Progenitor cell of endocrine pancreas (in vitro differentiated cells): Measurements from ENCODE around the gene TFAP2B. TPM values are rescaled to one million over a fixed set of nuclear protein-coding genes. Genes with fewer than 3 reads are reported as not detected.

Experiments
- DNase-seq: peaks from one replicate; pipeline ENCODE4 v3.0.0; 2021; ENCODE audit warnings: low spot score; ENCODE audit not compliant: unreplicated experiment
- H3K27ac Mint-ChIP-seq: 2 replicates; pipeline ENCODE4 v1.8.0; 2021; ENCODE audit warnings: mild to moderate bottlenecking, moderate library complexity, mixed read lengths
- H3K27me3 Mint-ChIP-seq: 2 replicates; pipeline ENCODE4 v1.8.0; 2021; ENCODE audit warnings: mixed read lengths
- H3K36me3 Mint-ChIP-seq: 2 replicates; pipeline ENCODE4 v1.8.0; 2022; ENCODE audit warnings: mixed read lengths; ENCODE audit not compliant: insufficient read depth
- H3K4me1 Mint-ChIP-seq: 2 replicates; pipeline ENCODE4 v1.8.0; 2021; ENCODE audit warnings: low read depth, mixed read lengths
- H3K4me3 Mint-ChIP-seq: 2 replicates; pipeline ENCODE4 v1.8.0; 2021; ENCODE audit warnings: low read depth, mild to moderate bottlenecking, moderate library complexity, mixed read lengths
- H3K9me3 Mint-ChIP-seq: 2 replicates; pipeline ENCODE4 v1.8.0; 2021; ENCODE audit warnings: low read depth, mixed read lengths
- CTCF ChIP-seq: fragments of 200-600 bp; sonication (generic); IDR thresholded peaks from one replicate; pipeline ENCODE4 v1.5.0; 2021; ENCODE audit warnings: antibody characterized with exemption, mild to moderate bottlenecking; ENCODE audit not compliant: unreplicated experiment
- total RNA-seq: library from RNA; stranded (reverse); gene quantifications from 2 replicates; pipeline ENCODE4 v1.2.1, GENCODE V29; 2021

TFAP2B gene
- total RNA-seq, 1 donor from 2014 or later: 0.74 TPM

DNA sequence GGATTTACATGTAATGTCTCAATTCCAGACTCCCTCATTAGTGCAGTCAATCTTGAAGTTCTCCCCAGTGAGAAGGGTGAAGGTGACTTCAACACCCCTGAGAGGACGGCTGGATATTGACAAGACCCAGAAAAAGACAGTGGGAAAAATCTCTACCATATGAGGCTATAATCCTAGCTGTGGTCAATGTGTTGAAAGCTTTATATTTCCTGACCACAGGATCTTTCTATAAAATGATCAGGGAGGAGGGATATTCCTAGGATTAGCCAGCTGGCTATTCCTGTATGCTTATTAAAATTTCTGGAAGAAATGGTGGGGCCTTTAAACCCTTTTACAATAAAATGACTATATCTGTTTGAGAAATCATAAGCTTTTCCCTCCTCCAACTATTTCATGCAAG is 43.0 kb downstream of the TFAP2B start:
- Mint-ChIP-seq H3K27me3 (peaks cover 51% of the 10 kb centered on the region), H3K4me1 (no peaks in the 10 kb centered on the region), H3K27ac (no peak overlapping the region), H3K9me3 (no peaks in the 10 kb centered on the region), H3K4me3 (no peak overlapping the region), H3K36me3 (no peaks in the 10 kb centered on the region)
- no peak for DNase-seq
- no peak for TF ChIP-seq CTCF

DNA sequence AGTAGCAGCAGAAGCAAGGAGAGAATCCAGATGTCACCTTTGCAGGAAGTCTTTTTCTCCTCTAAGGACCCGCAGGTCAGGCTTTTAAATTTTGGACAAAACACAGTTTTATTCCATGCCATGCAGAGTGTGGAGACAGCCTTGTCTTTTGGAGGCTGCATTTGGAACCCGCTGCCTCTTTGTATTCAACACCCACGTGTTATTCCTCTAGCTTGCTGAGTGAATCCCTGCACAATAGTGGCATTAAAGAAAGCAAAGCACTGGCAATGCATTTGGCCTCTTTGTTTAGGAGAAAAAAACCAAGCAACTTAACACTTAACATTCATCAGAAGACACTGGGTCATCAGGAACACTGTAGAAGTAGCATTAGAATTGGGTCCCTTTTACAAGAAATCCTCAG is 43.5 kb downstream of the TFAP2B start:
- DNase-seq: no peak
- Mint-ChIP-seq H3K36me3 (no peaks in the 10 kb centered on the region), H3K9me3 (no peaks in the 10 kb centered on the region), H3K4me1 (no peaks in the 10 kb centered on the region), H3K27me3 (peaks cover 51% of the 10 kb centered on the region), H3K27ac (no peak overlapping the region), H3K4me3 (no peak overlapping the region)
- no peak for TF ChIP-seq CTCF

DNA sequence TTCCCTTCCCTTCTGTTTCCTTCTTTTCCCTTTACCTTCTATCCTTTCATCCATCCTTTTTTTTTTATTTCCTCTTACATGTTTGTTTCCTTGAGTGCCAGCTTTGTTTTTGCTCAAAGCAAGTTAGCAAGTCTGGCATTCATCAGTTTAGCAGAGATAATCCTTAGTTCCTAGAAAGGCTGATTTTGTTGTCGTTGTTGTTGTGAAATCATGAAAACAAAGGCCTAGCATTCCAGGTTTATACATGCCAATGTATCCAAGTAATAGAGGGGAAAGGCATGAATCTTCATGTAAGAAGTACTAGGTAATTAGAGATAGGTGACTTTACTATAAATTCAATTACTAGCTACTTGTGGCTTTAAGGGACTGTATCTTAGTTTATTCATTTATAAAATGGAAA is 45.9 kb downstream of the TFAP2B start:
- Mint-ChIP-seq H3K4me3 (no peak overlapping the region), H3K36me3 (no peaks in the 10 kb centered on the region), H3K4me1 (no peaks in the 10 kb centered on the region), H3K27ac (no peak overlapping the region), H3K9me3 (no peaks in the 10 kb centered on the region), H3K27me3 (peaks cover 48% of the 10 kb centered on the region)
- TF ChIP-seq CTCF: no peak
- no peak for DNase-seq

GRCh38 chr6:50868466-50868865 is 49.8 kb downstream of the TFAP2B start:
- no peak overlapping the region for H3K4me3 Mint-ChIP-seq
- TF ChIP-seq CTCF: no peak
- H3K27ac Mint-ChIP-seq: no peak overlapping the region
- no peak for DNase-seq
- peaks cover 52% of the 10 kb centered on the region for H3K27me3 Mint-ChIP-seq
- no peaks in the 10 kb centered on the region for H3K36me3 Mint-ChIP-seq
- no peaks in the 10 kb centered on the region for H3K4me1 Mint-ChIP-seq
- no peaks in the 10 kb centered on the region for H3K9me3 Mint-ChIP-seq

- Mint-ChIP-seq H3K27me3 (peaks cover 47% of the 10 kb centered on the region), H3K27ac (no peak overlapping the region), H3K36me3 (no peaks in the 10 kb centered on the region), H3K9me3 (no peaks in the 10 kb centered on the region), H3K4me1 (no peaks in the 10 kb centered on the region), H3K4me3 (no peak overlapping the region)
- no peak for TF ChIP-seq CTCF
- no peak for DNase-seq
Measured at GRCh38 chr6:50873167-50873566, 54.5 kb downstream of the TFAP2B start.
